GM18909 (cell line): ENCODE data around the gene ELL2.

Source experiments
- ATAC-seq: cut with Tn5 transposase; IDR thresholded peaks from one replicate; pipeline ENCODE4 v1.9.1; 2021; ENCODE audit warnings: mild to moderate bottlenecking; ENCODE audit not compliant: unreplicated experiment, poor library complexity

Gene ELL2

GRCh38 chr5:95961617-95962474, at the start of gene ELL2:
Gene ELL2 (minus strand): TSS chr5:95961851. CDS start chr5:95961721, 130 bp downstream.
- peak; percentile 91 for ATAC-seq

- ATAC-seq, result no peak
These were observed 47.5 kb upstream of the ELL2 start for GRCh38 chr5:96008987-96009647.

- ATAC-seq, result no peak
These were observed 46.8 kb upstream of the ELL2 start for GRCh38 chr5:96008487-96008886.

- ATAC-seq, result no peak
These were observed 45.4 kb upstream of the ELL2 start for GRCh38 chr5:96007051-96007450.

GRCh38 chr5:96006291-96006690, 44.6 kb upstream of the ELL2 start:
- ATAC-seq, result no peak

GRCh38 chr5:96004754-96005153, 43.1 kb upstream of the ELL2 start:
- ATAC-seq, result no peak

GRCh38 chr5:96004087-96004486, 42.4 kb upstream of the ELL2 start:
- no peak for ATAC-seq

- no peak for ATAC-seq
These were observed 39.6 kb upstream of the ELL2 start for GRCh38 chr5:96001262-96001661.

GRCh38 chr5:96000308-96000707, 38.7 kb upstream of the ELL2 start:
- no peak for ATAC-seq

GRCh38 chr5:95996904-95997723, 35.5 kb upstream of the ELL2 start:
- no peak for ATAC-seq

GRCh38 chr5:95995962-95996489, 34.4 kb upstream of the ELL2 start:
- ATAC-seq, result no peak

- ATAC-seq, result no peak
These were observed 32.1 kb upstream of the ELL2 start for GRCh38 chr5:95993776-95994175.

GRCh38 chr5:95993266-95993665, 31.6 kb upstream of the ELL2 start:
- no peak for ATAC-seq

- no peak for ATAC-seq
These were observed 27.8 kb upstream of the ELL2 start for GRCh38 chr5:95989283-95990048.

- no peak for ATAC-seq
These were observed 27.2 kb upstream of the ELL2 start for GRCh38 chr5:95988877-95989276.

GRCh38 chr5:95988094-95988493, 26.4 kb upstream of the ELL2 start:
- no peak for ATAC-seq

- no peak for ATAC-seq
These were observed 25.4 kb upstream of the ELL2 start for GRCh38 chr5:95986937-95987520.

GRCh38 chr5:95986001-95986400, 24.4 kb upstream of the ELL2 start:
- no peak for ATAC-seq

GRCh38 chr5:95985249-95985648, 23.6 kb upstream of the ELL2 start:
- ATAC-seq, result no peak
